GM18511 (cell line): ENCODE results near the gene KMT2C.
"Not testable (repeated sequence)": the region's sequence is repeated elsewhere in the genome, so short reads cannot be mapped to it uniquely, and the experiment has no call there.

Experiments used
- ATAC-seq: cut with Tn5 transposase; IDR thresholded peaks from one replicate; pipeline ENCODE4 v1.9.1; 2021; ENCODE audit warnings: mild to moderate bottlenecking, moderate library complexity; ENCODE audit not compliant: unreplicated experiment

Gene KMT2C

DNA sequence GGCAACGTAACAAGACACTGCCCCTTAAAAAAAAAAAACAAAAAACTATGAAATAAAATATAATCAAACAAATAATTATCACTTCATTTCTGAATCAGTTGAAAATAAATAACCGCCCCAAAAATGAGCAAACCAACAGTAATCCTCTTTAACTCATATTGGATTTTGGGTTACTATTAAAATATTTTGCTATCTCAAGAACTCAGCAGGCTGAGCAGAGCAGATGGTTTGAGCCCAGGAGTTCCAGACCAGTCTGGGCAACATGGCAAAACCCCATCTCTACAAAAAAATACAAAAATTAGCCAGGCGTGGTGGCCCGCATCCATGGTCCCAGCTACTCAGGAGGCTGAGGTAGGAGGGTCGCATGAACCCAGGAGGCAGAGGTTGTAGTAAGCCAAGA, 216.2 kb downstream of the KMT2C start:
- ATAC-seq: not testable (repeated sequence)

DNA sequence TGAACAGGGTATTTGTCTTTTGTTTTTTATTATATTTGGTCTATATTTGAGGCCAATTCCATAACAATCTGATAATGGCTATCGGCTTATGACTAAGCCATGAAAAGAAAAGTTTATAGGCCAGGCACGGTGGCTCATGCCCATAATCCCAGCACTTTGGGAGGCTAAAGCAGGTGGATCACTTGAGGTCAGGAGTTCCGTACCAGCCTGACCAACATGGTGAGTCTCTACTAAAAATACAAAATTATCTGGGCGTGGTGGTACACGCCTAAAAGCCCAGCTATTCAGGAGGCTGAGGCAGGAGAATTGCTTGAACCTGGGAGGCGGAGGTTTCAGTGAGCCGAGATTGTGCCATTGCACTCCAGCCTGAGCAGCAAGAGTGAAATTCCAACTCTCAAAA, 227.0 kb downstream of the KMT2C start:
- not testable (repeated sequence) for ATAC-seq

DNA sequence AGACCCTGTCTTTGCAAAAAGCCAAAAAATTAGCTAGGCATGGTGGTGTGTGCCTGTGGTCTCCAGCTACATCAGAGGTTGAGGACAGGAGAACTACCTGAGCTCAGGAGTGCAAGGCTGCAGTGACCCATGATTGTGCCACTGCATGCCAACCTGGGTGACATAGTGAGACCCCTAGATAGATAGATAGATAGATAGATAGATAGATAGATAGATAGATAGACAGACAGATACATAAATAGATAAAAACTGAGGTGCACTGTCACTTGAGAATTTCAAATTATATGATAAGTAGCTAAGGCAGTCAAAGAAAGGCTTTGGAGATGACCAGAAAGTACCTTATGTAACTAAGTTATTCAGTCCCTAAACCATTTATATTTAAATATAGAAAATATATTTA, 231.4 kb downstream of the KMT2C start:
- not testable (repeated sequence) for ATAC-seq

DNA sequence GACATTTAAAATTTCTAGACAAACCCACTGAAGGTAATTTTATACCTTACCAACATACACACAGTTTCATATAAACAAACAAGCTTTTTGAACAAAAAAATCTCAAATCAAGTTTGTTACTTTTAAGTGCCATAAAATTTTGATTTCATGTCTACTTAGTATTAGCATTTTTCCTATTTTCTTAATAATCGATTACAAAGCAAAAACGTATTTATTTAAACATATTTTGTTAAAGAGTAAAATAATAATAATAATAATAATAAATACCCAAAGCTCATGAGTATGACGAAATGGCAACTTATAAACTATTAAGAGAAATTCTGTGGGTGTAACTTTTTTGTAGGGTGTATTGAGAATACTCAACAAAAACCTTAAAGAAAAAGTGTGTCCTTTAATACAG, 232.7 kb downstream of the KMT2C start:
- no peak for ATAC-seq

DNA sequence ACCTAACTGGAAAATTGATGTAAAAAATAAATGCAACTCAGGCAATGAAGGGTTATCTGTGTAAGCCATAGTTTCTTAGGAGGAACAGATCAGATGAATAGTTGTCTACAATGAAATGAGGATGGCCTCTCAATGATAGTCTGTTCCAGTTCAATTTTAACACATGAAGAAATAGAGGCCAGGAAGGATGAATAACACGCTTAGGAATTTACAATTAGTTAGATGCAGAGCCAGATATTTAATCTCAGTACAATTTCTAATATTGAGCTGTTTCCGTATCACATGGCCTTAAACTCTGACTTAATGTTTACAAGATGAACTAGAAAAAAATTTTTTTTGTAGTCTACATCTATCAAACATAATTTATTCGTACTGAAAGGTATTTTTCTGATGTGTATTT, 233.7 kb downstream of the KMT2C start:
- no peak for ATAC-seq

DNA sequence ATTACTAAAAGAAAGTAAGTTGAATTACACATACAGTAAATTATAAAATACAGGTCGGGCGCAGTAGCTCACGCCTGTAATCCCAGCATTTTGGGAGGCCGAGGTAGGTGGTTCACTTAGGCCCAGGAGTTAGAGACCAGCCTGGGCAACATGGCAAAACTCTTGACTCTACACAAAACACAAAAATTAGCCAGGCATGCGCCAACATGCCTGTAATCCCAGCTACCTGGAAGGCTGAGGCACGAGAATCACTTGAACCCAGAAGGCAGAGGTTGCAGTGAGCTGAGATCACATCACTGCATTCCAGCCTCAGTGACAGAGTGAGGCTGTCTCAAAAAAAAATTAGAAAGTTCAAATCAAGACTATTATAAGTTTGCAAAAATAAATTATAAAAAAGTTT, 235.4 kb downstream of the KMT2C start:
- no peak for ATAC-seq

DNA sequence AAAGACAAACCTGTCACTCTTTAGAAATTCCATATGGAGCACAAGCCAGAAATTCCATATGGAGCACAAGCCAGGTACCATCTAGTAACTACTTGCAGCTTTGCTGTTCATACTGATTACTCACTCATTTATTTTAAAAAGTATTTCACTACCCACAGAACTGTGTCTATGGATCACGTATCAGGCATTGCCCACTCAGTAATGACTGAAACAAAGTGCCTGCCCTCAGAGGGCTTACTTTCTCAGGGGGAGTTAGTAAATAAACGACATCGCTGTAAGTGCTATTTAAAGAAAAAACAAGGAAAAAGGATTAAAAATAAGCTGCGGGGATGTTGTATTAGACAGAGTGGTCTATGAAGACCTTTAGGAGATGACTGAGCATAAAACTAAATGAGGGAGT, 239.4 kb downstream of the KMT2C start:
- no peak for ATAC-seq

DNA sequence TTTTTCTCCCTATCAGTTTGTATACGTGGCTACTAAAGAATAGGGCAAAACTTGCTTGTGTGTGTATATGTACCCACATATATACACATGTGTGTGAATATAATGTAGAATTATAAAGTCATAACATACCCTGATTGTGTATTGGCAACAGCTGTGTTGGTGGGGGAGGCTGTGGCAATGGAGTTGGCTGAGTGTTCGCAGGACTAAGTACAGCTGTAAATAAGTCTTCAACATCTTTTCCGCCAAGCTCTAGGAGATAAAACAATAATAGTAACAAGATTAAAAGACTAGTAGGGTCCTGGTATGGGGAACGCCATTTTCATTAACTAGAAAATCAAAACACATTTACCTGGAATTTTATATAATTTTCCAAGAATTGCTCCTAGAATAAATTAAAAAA, 241.9 kb downstream of the KMT2C start:
- no peak for ATAC-seq

DNA sequence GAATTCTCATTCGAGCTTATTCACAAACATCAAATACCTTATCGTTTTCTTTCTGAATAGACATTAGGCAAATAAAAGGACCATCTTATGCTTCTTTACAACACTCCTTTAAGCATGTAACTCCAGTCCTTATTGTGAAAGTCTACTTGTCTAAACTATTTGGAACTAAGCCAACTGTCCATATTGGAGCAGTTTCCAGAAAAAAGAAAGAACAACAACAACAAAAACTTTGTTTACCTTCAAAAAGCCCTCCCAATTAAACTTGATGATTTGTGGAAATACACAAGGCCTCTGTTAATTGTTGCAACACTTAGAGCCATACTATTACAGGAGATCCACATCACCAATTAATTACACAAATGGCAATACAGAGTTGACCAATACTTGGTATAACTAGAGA, 246.7 kb downstream of the KMT2C start:
- ATAC-seq: no peak

DNA sequence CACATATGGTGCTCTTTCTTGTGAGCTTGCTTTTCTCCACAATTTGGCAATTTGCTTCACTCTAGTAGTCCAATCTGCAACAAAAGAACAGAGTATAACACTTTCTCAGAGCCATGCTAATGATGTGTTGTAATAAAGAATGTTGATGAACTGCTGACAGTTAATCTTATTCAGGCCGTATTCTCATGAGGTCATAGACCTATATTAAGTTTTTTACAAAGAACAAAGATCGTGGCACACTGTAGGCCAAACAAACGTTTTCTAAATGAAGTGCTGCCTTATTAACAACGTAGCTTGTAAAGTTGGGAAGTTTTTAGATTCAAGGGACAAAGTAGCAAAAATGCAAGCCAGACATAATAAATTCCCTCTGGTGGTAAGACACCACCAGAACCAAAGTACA, 250.2 kb downstream of the KMT2C start:
- no peak for ATAC-seq

DNA sequence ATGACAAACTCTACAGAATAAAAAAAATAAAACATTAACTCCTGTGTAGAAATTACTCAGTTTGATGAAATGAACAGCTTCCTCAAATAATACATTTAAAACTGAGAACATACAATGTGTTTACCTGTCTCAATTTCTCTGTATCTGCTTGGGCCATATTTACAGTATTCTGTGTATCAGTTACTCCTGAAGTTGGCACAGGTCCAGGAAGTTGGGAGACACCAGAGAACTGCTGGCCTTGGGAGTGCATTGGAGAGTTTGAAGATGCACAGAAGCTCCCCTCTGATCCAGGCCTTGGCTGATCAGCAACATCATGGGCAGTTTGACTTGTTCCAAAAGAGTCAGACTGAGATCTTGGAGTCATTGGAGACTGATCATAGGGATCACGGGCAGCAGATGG, 255.2 kb downstream of the KMT2C start:
- no peak for ATAC-seq

DNA sequence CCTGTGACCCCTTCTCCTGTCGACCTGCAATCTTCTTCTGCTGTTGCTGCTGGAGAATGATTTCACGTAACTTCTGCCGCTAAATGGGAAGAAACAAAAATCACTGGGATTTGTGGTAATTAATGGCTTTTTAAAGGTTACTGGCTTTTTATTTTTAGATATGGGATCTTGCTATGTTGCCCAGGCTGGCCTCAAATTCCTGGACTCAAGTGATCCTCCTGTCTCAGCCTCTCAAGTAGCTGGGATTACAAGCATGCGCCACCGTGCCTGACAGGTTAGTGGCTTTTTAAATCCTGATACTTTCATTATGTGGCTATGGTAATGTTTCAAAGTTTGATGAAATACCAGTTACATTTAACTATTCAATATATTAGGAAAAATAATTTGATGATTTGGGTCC, 255.8 kb downstream of the KMT2C start:
- no peak for ATAC-seq

DNA sequence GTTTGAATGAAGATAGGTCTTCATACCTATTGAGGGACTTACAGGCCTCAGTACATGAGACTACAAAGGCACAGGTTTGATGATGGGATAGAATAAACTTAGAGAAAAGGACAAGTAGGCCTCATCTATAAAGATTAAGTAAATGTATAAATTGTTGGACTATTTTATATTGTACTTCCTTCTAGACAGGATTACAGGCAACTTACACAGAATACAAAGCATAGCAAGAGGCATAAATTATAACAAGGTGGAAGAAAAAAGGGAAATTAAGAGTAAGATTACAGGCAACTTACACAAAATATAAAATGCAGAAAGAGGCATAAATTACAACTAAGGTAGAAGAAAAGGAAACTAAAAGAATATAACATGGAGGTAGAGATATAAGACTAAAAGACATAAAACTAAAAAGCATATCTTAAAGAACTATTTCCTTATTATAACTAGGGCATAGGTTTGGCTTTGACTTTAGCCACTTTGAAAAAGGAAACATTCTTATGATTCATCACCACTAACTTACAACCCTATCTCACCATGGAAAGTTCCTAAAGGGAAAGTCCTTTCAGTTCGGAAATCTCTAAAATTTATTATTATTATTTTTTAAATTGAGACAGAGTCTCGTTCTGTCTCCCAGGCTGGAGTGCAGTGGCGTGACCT, 257.3 kb downstream of the KMT2C start:
- ATAC-seq: no peak

DNA sequence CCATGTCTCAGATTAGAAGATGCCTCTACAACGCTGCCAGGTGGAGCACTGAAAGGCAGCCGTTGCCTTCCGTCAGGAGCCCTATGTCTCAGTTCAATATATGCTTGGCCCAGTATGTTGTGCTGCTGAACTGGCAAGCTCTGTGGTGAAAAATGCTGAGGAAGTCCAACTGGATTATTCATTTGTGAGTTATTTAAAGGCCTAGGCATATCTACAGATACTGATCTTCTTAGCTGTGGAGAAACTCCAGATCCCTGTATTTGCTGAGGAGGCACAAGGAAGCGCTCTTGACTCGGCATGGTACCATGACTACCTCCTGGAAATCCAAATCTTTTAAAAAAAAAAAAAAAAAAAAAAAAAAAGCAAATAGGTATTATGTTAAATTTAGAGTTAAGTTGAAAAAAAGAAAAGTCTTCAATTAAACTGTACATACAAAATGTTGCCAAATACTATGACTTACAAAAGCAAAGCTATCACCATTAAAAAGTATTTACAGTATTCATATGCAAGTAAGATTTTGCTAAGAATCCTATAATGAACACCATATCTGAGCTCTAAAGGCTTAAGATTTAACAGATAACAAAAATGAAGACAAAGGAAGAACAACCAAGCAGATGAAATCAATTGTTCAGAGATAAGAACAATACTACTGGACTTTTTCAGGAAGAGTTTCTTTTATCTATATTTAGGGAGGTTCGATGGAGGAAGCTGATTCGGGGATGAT, 258.0 kb downstream of the KMT2C start:
- ATAC-seq: no peak

DNA sequence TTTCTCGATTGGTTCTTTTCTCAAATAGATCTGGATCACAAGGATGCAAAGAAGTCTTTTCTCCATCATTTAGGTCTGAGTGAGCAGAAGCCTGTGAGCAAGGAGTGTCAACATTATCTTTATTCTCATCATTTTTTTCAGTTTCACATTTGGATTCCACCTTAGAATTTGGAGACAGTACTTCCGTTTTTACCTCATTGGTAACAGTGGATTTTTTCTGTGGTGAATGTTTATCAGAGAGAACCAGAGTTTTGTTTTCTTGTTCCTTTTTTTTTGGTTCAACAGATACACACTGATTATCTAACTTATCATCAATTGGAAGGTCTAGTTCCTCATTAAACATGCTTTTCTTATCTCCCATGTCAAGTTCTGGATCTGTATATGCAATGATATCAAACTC, 259.0 kb downstream of the KMT2C start:
- peak; percentile 86 for ATAC-seq

DNA sequence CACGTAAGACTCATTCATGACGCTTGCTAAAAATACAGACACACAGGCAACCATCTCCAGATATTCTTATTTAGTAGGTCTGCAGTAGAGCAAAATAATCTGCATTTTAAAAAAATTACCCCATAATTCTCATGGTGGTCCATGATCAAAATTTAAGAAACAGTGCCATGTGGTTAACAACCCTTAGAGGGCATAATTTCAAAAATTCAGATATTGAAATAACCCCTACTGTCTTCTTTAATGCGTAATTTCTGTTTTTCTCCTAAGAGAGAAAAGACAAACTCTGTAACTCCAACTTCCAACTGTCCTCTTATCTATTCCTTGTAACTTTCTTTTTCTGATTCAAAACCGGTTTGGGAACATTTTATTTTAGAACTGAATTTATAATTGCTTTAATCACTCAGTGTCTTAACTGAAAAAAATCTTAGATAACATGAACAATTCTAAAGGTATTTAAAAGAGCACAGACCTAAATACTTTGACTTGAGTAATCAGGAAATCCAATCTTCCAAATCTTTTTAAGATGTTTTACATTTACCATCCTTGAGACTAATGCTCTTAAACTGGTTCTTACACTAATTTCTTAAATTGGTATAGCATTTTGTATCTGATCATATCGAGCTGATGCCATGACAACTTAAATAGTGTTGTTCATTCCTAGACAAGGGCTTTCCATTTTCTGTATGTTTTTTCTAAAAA, 262.3 kb downstream of the KMT2C start:
- ATAC-seq: no peak

DNA sequence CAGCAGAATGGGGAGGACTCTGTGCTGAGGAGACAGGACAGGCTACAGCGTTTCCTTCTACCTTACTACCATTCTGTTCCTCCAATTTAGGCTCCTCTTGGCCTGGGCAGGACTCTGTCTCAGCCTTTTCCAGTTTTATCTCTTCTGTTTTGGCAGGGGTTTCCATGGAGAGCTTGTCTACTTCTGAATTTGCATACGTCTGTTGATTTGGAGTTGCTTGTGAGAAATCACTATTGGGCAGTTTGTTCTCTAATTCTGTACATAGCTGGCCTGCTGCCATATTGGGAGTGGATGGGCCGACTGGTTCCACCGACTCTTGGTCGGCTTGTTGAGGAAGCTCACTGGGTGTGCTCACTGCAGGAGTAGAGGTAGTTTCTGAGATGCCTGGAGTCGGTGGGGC, 273.5 kb downstream of the KMT2C start:
- ATAC-seq: no peak

DNA sequence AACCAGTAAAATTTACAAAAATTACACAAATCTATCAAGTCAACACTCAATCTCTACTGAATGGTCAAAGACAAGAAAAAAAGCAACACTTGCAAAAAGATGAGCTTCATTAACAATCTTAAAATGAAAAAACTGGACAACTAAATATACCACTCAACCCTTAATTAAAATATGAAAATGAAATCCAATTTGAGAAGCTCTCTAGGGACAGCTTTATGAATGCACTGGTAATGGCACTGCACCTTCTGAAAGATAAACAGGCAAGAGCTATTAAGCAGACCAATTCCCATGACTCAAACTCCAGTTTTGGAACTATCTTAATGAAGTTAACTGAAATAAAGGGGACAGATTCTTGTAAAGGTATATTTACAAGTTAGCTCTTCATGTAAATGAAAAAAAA, 274.6 kb downstream of the KMT2C start:
- ATAC-seq: no peak

DNA sequence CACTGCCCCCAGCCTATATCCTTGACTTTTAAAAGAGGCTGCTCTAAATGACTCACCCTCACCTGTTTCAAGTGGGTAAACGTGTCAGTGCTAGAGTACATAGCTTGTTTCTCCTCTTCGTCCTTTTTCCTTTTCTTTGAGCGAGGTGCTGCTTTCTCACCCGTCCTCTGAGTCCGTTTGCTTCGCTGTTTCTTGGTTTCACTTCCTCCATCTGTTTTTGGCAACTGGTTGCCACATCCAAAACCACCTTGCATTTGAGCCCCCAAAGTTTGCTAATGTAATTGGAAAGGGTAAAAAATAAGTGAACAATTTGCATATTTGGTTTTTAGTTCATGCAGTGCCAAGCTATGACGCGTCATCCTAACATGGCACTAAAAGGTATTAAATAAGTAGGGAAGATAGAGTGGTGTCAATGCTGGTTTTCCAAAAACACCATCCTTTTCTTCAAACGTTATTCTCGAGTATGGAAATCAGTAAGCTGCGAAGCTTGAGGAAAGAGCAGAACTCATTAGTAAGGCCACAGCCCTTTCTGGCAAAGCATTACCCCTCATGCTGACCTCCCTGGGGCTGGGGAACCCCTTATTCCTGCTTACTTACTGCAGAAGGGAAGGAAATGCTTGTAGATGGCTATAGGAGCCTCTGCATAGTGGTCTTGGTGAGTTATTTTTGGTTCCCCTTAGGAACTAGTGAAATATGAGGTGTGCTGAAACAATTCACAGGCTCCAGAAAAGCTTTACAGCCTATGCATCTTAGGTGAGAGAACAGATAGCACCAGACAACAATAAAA, 276.8 kb downstream of the KMT2C start:
- peak; percentile 93 for ATAC-seq

DNA sequence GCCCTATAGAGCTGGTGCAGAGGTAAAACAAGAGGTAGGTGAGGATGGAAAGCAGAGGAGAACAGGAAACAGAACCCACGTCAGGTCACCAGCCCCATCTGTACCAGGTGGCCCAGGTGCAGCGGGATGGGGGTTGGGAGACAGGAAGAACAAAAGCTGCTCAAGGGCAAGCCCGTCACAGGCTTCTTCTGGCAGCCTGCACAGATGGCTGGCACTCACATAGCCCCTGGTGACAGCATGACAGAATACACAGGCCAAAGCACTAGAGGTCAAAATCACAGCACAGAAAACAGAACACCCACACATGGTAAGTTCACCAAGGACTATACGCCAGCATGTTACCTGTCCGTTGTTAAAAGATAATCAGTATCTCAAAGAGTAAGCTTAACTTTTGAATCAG, 283.5 kb downstream of the KMT2C start:
- ATAC-seq: no peak

DNA sequence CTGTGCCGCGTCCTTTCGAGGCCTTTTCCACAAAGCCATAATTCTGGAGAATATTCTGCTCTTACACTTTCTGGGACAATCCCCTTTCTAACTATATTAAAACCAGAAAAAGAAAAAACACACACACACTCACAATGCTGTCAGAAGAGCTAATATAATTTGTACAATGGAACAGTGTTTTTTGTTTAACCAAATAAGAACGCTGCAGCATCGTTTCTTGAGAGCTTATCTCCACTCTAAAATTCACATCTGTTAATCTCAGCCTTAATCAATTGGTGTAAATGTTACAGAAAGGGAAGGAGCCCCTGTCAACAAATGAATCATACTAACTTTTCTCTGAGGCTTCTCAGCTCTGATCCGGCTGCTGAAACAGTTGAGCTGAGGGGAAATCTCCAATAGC, 286.4 kb downstream of the KMT2C start:
- ATAC-seq: no peak
